H1 (cell line): ENCODE measurements around the gene GALNT2. TPM values are rescaled to one million over a fixed set of nuclear protein-coding genes. Genes with fewer than 3 reads are reported as not detected.

Experiments used
- CTCF ChIA-PET: fragments of 300-600 bp; sonication (Branson Sonifier 250); formaldehyde crosslinking; loops from one replicate; lab custom pipeline; 2021; ENCODE audit not compliant: partially characterized antibody; lab: Charles Lee
- POLR2A ChIA-PET: fragments of 300-600 bp; sonication (Branson Sonifier 250); formaldehyde crosslinking; loops from one replicate; lab custom pipeline; 2021; ENCODE audit warnings: inconsistent platforms; ENCODE audit not compliant: partially characterized antibody; lab: Charles Lee
- DNase-seq, 2 experiments: peaks; one replicate each; pipeline versions ENCODE4 v3.0.0 to v3.0.0-alpha.2; 2010 to 2022; ENCODE audit warnings: low spot score in 2 of 2, low read depth in 1 of 2, mixed read lengths in 1 of 2
- FAIRE-seq: peaks from 2 replicates; lab custom pipeline; 2011; peaks lifted over from hg19 to GRCh38; lab: Jason Lieb, UNC
- H2AFZ ChIP-seq: 2 replicates; pipeline ENCODE4 v1.8.1; 2012; ENCODE audit warnings: low read length, inconsistent platforms
- H2AK5ac ChIP-seq: 2 replicates; pipeline ENCODE4 v1.6.1; 2013; ENCODE audit warnings: low read depth, low read length
- H2BK120ac ChIP-seq: replicated peaks from 2 replicates; pipeline ENCODE3; 2013; ENCODE audit warnings: low read depth, low read length, inconsistent platforms
- H2BK12ac ChIP-seq: 2 replicates; pipeline ENCODE4 v1.6.1; 2013; ENCODE audit warnings: low read depth, low read length
- H2BK15ac ChIP-seq: 2 replicates; pipeline ENCODE4 v1.6.1; 2013; ENCODE audit warnings: low read length
- H2BK20ac ChIP-seq: 2 replicates; pipeline ENCODE4 v1.6.1; 2013; ENCODE audit warnings: low read length
- H2BK5ac ChIP-seq: 2 replicates; pipeline ENCODE4 v1.6.1; 2013; ENCODE audit warnings: low read depth, low read length
- H3K14ac ChIP-seq: 2 replicates; pipeline ENCODE4 v1.6.1; 2013; ENCODE audit warnings: inconsistent platforms; ENCODE audit not compliant: insufficient read length
- H3K18ac ChIP-seq: 2 replicates; pipeline ENCODE4 v1.6.1; 2013; ENCODE audit warnings: low read length; ENCODE audit errors: extremely low read depth
- H3K23ac ChIP-seq: 2 replicates; pipeline ENCODE4 v1.6.1; 2013; ENCODE audit warnings: inconsistent platforms; ENCODE audit not compliant: insufficient read length
- H3K23me2 ChIP-seq: 2 replicates; pipeline ENCODE4 v1.6.1; 2013; ENCODE audit warnings: low read depth, low read length
- H3K27ac ChIP-seq: 2 replicates; pipeline ENCODE4 v1.6.1; 2011; ENCODE audit warnings: low read depth, low read length, inconsistent platforms
- H3K27me3 ChIP-seq, 4 experiments: replicated peaks in 1 of 4; 1 replicate in 1 of 4; 2 replicates in 3 of 4; pipeline versions ENCODE4 v1.6.1 to v1.8.1; 2011 to 2013; ENCODE audit warnings: low read length in 3 of 4, mild to moderate bottlenecking in 3 of 4, inconsistent platforms in 2 of 4, mixed read lengths in 2 of 4, moderate library complexity in 1 of 4; ENCODE audit not compliant: control insufficient read depth in 3 of 4, insufficient read depth in 3 of 4; ENCODE audit errors: extremely low read depth in 1 of 4
- H3K36me3 ChIP-seq, 4 experiments: 2 replicates each; pipeline versions ENCODE4 v1.6.1 to v1.8.1; 2011 to 2013; ENCODE audit warnings: mild to moderate bottlenecking in 4 of 4, low read length in 3 of 4, moderate library complexity in 2 of 4, control low read depth in 1 of 4, inconsistent platforms in 1 of 4; ENCODE audit not compliant: insufficient read depth in 4 of 4, control insufficient read depth in 2 of 4
- H3K4ac ChIP-seq: replicated peaks from 2 replicates; pipeline ENCODE3; 2013; ENCODE audit warnings: low read length, low read depth, mixed read lengths, inconsistent platforms; ENCODE audit not compliant: insufficient read length
- H3K4me1 ChIP-seq, 4 experiments: replicated peaks in 1 of 4; 1 replicate in 1 of 4; 2 replicates in 3 of 4; pipeline versions ENCODE4 v1.6.1 to v1.8.1; 2011 to 2013; ENCODE audit warnings: low read length in 3 of 4, inconsistent platforms in 2 of 4, mixed read lengths in 1 of 4; ENCODE audit not compliant: insufficient read depth in 4 of 4, control insufficient read depth in 3 of 4
- H3K4me2 ChIP-seq, 2 experiments: 2 replicates each; pipeline versions ENCODE4 v1.6.1 to v1.8.1; 2011 to 2013; ENCODE audit warnings: low read depth in 2 of 2, low read length in 2 of 2, control low read depth in 1 of 2, inconsistent platforms in 1 of 2, mild to moderate bottlenecking in 1 of 2; ENCODE audit not compliant: insufficient read depth in 1 of 2
- H3K4me3 ChIP-seq, 4 experiments: fragments of 200-600, 300-600 bp in 1 of 4; sonication (generic), shearing (Covaris generic), sonication (Bioruptor Twin) in 1 of 4; 2 replicates each; pipeline versions ENCODE4 v1.5.1 to v1.8.1; 2011 to 2016; ENCODE audit warnings: low read length in 4 of 4, low read depth in 3 of 4, control low read depth in 2 of 4, inconsistent platforms in 2 of 4, mild to moderate bottlenecking in 2 of 4, mixed read lengths in 1 of 4, moderate library complexity in 1 of 4; ENCODE audit not compliant: insufficient read depth in 2 of 4; ENCODE audit errors: extremely low read depth in 1 of 4
- H3K56ac ChIP-seq: replicated peaks from 2 replicates; pipeline ENCODE3; 2013; ENCODE audit warnings: low read depth, mild to moderate bottlenecking, mixed read lengths, low read length, inconsistent platforms; ENCODE audit not compliant: insufficient read length
- H3K79me1 ChIP-seq: 2 replicates; pipeline ENCODE4 v1.6.1; 2013; ENCODE audit warnings: low read depth, low read length, control low read depth
- H3K79me2 ChIP-seq, 2 experiments: 2 replicates each; pipeline versions ENCODE4 v1.6.1 to v1.8.1; 2012 to 2013; ENCODE audit warnings: low read length in 2 of 2, mild to moderate bottlenecking in 2 of 2, inconsistent platforms in 1 of 2; ENCODE audit not compliant: insufficient read depth in 2 of 2, control insufficient read depth in 1 of 2
- H3K9ac ChIP-seq, 4 experiments: replicated peaks in 1 of 4; 1 replicate in 1 of 4; 2 replicates in 3 of 4; pipeline versions ENCODE4 v1.6.1 to v1.8.1; 2011 to 2013; ENCODE audit warnings: low read depth in 3 of 4, low read length in 3 of 4, control low read depth in 2 of 4, mild to moderate bottlenecking in 2 of 4, moderate library complexity in 2 of 4, inconsistent platforms in 1 of 4; ENCODE audit errors: extremely low read depth in 1 of 4
- H3K9me3 ChIP-seq, 2 experiments: 2 replicates each; pipeline versions ENCODE4 v1.6.1 to v1.8.1; 2012 to 2013; ENCODE audit warnings: mild to moderate bottlenecking in 2 of 2, moderate library complexity in 2 of 2, control low read depth in 1 of 2, inconsistent platforms in 1 of 2, low read depth in 1 of 2, low read length in 1 of 2, mixed read lengths in 1 of 2; ENCODE audit not compliant: insufficient read depth in 2 of 2
- H4K20me1 ChIP-seq, 2 experiments: replicated peaks in 1 of 2; 2 replicates each; pipeline versions ENCODE3 to v1.8.1; 2011 to 2013; ENCODE audit warnings: inconsistent platforms in 2 of 2, low read length in 2 of 2, mild to moderate bottlenecking in 1 of 2; ENCODE audit not compliant: insufficient read depth in 2 of 2, control insufficient read depth in 1 of 2
- H4K5ac ChIP-seq: 2 replicates; pipeline ENCODE4 v1.6.1; 2013; ENCODE audit warnings: low read length, low read depth, mixed read lengths, inconsistent platforms; ENCODE audit not compliant: insufficient read length
- H4K8ac ChIP-seq: 2 replicates; pipeline ENCODE4 v1.8.0; 2013; ENCODE audit warnings: mild to moderate bottlenecking, moderate library complexity, low read length, inconsistent platforms; ENCODE audit not compliant: insufficient read depth; ENCODE audit errors: extremely low read depth
- H4K91ac ChIP-seq: replicated peaks from 2 replicates; pipeline ENCODE3; 2013; ENCODE audit warnings: low read length, mixed read lengths, inconsistent platforms; ENCODE audit not compliant: insufficient read length
- ASH2L ChIP-seq: fragments of 200-600, 300-600 bp; sonication (generic); IDR thresholded peaks from one replicate; pipeline ENCODE4 v1.7.1; 2017; ENCODE audit warnings: low read length
- BRCA1 ChIP-seq: IDR thresholded peaks from 2 replicates; pipeline ENCODE4 v1.6.1; 2012; ENCODE audit warnings: low read depth, low read length, improper control_type of control experiment
- CBX8 ChIP-seq: fragments of 300-800, 300-1000 bp; sonication (generic); IDR thresholded peaks from 2 replicates; pipeline ENCODE4 v1.7.1; 2016; ENCODE audit warnings: low read depth, low read length, borderline replicate concordance
- KDM5A ChIP-seq: fragments of 200-600 bp; IDR thresholded peaks from 2 replicates; pipeline ENCODE4 v1.7.1; 2012; ENCODE audit warnings: mild to moderate bottlenecking, low read length, inconsistent platforms, mixed read lengths
- MAFK ChIP-seq: IDR thresholded peaks from 2 replicates; pipeline ENCODE4 v1.6.1; 2012; ENCODE audit warnings: low read depth, mild to moderate bottlenecking, improper control_type of control experiment, low read length
- NRF1 ChIP-seq: IDR thresholded peaks from 2 replicates; pipeline ENCODE4 v1.6.1; 2011; ENCODE audit warnings: mild to moderate bottlenecking, low read depth, low read length, improper control_type of control experiment
- POLR2A ChIP-seq, 2 experiments: IDR thresholded peaks; 1 replicate in 1 of 2; 2 replicates in 1 of 2; pipeline ENCODE4 v1.6.1; 2011; ENCODE audit warnings: low read depth in 2 of 2, low read length in 2 of 2, mild to moderate bottlenecking in 2 of 2; ENCODE audit errors: control extremely low read depth in 1 of 2
- RBBP5 ChIP-seq: IDR thresholded peaks from 2 replicates; pipeline ENCODE4 v1.7.1; 2012; ENCODE audit warnings: low read depth, mild to moderate bottlenecking, inconsistent platforms, low read length, moderate library complexity, borderline replicate concordance
- RXRA ChIP-seq: IDR thresholded peaks from 2 replicates; pipeline ENCODE4 v1.6.1; 2011; ENCODE audit warnings: low read depth, mild to moderate bottlenecking, low read length, moderate library complexity; ENCODE audit not compliant: insufficient read depth
- SIRT6 ChIP-seq: IDR thresholded peaks from one replicate; pipeline ENCODE4 v1.7.1; 2012; ENCODE audit warnings: low read length, inconsistent platforms
- SP1 ChIP-seq: IDR thresholded peaks from 2 replicates; pipeline ENCODE4 v1.6.1; 2011; ENCODE audit warnings: low read depth, low read length
- TAF7 ChIP-seq: optimal IDR thresholded peaks from 2 replicates; pipeline ENCODE3; 2011; ENCODE audit warnings: low read depth, mild to moderate bottlenecking, inconsistent platforms, low read length, moderate library complexity, borderline replicate concordance
- TBP ChIP-seq: IDR thresholded peaks from 2 replicates; pipeline ENCODE4 v1.6.1; 2011; ENCODE audit warnings: low read depth, low read length, improper control_type of control experiment
- YY1 ChIP-seq: IDR thresholded peaks from 2 replicates; pipeline ENCODE4 v1.6.1; 2011; ENCODE audit warnings: low read depth, mild to moderate bottlenecking, low read length
- WGBS, 2 experiments: shearing (Covaris generic) in 1 of 2; methylation state at CpG; one replicate each; pipeline versions ENCODE4 v1.1.6 to v1.1.7; 2013 to 2015; ENCODE audit warnings: low lambda C conversion rate in 2 of 2, mixed read lengths in 2 of 2, inconsistent platforms in 1 of 2, low coverage in 1 of 2, missing lambda C conversion rate in 1 of 2; ENCODE audit not compliant: insufficient replicate concordance in 2 of 2, insufficient coverage in 1 of 2, insufficient read length in 1 of 2; ENCODE audit errors: extremely low coverage in 1 of 2, missing lambda C conversion rate in 1 of 2; 5-methylcytosine and 5-hydroxymethylcytosine counted together
- polyA plus RNA-seq, 7 experiments: library from polyadenylated mRNA; depleted of rRNA in 3 of 7; stranded (reverse) in 5 of 7; unstranded in 2 of 7; fragments of >200 nt in 5 of 7; fragments of 200-250 nt in 2 of 7; gene quantifications; 1 replicate in 5 of 7; 2 replicates in 1 of 7; 4 replicates in 1 of 7; pipeline versions ENCODE4 v1.2.1 to v1.2.3, GENCODE V29; 2011 to 2013; ENCODE audit warnings: missing spikeins in 2 of 7, mixed read lengths in 2 of 7
- total RNA-seq: library from RNA; stranded (reverse); fragmentation: NEBNext Ultra II Directional; extraction: Animal tissue kit (Norgen Biotek cat#: 25700); gene quantifications from 2 replicates; pipeline ENCODE4 v1.2.1, GENCODE V29; 2021

The GALNT2 gene
- total and polyA plus RNA-seq, 2 of the 8 experiments (the other 6 are each of a cell fraction or from before 2014, with no cell fraction given) = 34.5 to 75.3 TPM

- FAIRE-seq = no peak
- no peak overlapping the region for H3K56ac ChIP-seq
- no peak overlapping the region for H3K4ac ChIP-seq
- no peaks in the 10 kb centered on the region for H3K23me2 ChIP-seq
- H2BK15ac ChIP-seq = no peak overlapping the region
- H2BK20ac ChIP-seq = no peak overlapping the region
- no peak overlapping the region for H3K4me2 ChIP-seq
- no peak overlapping the region for H4K5ac ChIP-seq
- peaks cover 0 to 5% (median 0%) of the 10 kb centered on the region in 4 experiments; a peak in 1 of 8 replicates for H3K36me3 ChIP-seq
- no peak overlapping the region for H4K8ac ChIP-seq
- H4K91ac ChIP-seq = no peak overlapping the region
- no peaks in the 10 kb centered on the region for H3K79me2 ChIP-seq
- no peak overlapping the region for H3K9ac ChIP-seq
- peak in 1 of 2 experiments; percentile 41 for DNase-seq
- no peak overlapping the region for H2AK5ac ChIP-seq
- H3K4me3 ChIP-seq = no peak overlapping the region
- H3K18ac ChIP-seq = no peak overlapping the region
- H3K27me3 ChIP-seq = no peaks in the 10 kb centered on the region
- WGBS, 2 experiments = 91% methylated on average over 17 of the region's 17 CpGs; no CpG with 5 or more reads in 1 of the 2 experiments
- no peaks in the 10 kb centered on the region for H4K20me1 ChIP-seq
- no peak overlapping the region for H3K23ac ChIP-seq
- H2BK12ac ChIP-seq = no peak overlapping the region
- TF ChIP-seq TAF7 (no peak), MAFK (no peak), POLR2A (IDR thresholded peaks at IDR 0.05; ENCODE audit: control extremely low read depth in 1 of 2, low read depth in 2 of 2, low read length in 2 of 2) (no peak), KDM5A (no peak), RBBP5 (no peak), ASH2L (no peak), CBX8 (no peak), TBP (no peak), SIRT6 (no peak), YY1 (no peak), NRF1 (no peak), SP1 (no peak), RXRA (no peak), BRCA1 (no peak)
- H3K14ac ChIP-seq = no peak overlapping the region
- H2AFZ ChIP-seq = no peak overlapping the region
- H3K4me1 ChIP-seq = peaks cover 0 to 5% (median 0%) of the 10 kb centered on the region in 4 experiments; a peak in 2 of 7 replicates
- H3K79me1 ChIP-seq = no peaks in the 10 kb centered on the region; the same call in 1 of the 2 replicates
- H3K27ac ChIP-seq = no peak overlapping the region; the same call in 1 of the 2 replicates
- CTCF ChIA-PET = interaction anchor here (0.6 to 1.6 kb wide), 3 partner anchors 28 to 1784 kb away, joined by 3 to 4 read pairs (median 3); no protein-coding TSS in a partner anchor
- H2BK120ac ChIP-seq = no peak overlapping the region
- H2BK5ac ChIP-seq = no peak overlapping the region
- POLR2A ChIA-PET = no interaction called here
- no peaks in the 10 kb centered on the region for H3K9me3 ChIP-seq
Measured at GRCh38 chr1:230243146-230243545, 176.1 kb downstream of the GALNT2 start.
